Stimulated activated CD8-positive, alpha-beta memory T cell treated with anti-CD3 and anti-CD28 coated beads, Interleukin-12 subunit alpha, Interleukin-12 subunit beta, amount 100 ng/mL, for 24 hours (primary cell): ENCODE data around the gene CHD1.

Experiments
- DNase-seq: peaks from one replicate; pipeline ENCODE4 v3.0.0-alpha.2; 2020; ENCODE audit errors: extremely low read depth

The CHD1 gene

DNA sequence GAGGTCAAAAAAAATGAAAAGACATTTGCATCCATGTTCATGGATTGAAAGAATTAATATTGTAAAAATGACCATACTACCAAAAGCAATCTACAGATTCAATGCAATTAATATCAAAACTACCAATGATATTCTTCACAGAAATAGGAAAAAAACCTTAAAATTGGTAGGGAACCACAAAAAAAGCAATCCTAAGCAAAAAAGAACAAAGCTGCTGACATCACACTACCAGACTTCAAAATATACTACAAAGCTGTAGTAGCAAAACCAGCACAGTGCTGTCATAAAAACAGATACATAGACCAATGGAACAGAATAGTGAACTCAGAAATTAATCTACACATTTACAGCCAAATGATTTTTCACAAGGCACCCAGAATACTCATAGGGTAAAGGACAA lies 121.0 kb downstream of the CHD1 start:
- no peak for DNase-seq

DNA sequence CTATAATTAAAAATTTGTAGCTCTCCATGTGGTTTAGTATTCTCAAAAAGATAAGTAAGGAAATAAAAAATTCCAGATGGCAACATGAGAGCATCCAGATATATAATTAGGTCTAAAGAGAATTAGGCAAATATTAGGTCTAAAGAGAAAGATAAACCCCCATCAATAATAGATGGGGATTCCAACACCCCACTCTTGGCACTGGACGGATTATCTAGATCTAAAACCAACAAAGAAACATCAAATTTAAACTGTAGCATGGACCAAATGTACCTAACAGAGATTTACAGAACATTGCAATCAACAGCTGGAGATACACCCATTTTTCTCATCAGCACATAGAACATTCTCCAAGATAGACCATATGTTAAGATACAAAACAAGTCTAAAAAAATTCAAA lies 123.7 kb downstream of the CHD1 start:
- DNase-seq, result no peak

DNA sequence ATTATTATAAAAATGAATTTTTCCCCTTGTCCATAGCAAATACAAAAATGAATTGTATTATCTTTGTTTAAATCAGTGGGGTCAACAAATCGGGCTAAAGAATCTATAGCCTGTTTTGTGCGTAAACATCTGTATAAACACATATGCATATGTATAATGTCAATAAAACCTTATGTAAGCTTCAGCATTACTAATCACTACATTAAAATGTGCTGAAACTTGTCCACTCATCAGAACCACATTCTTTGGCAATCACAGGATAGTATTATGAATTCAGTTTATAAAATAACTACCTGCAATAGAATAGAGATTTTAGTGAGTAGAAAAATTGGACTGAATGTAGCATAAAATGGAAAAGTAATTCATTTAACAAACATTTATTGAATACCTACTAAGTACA lies 124.7 kb downstream of the CHD1 start:
- DNase-seq, result no peak
